ENCODE measurements around the gene ZNF32. TPM values are rescaled to one million over a fixed set of nuclear protein-coding genes. Genes with fewer than 3 reads are reported as not detected.

The ZNF32 gene
- 13.5 TPM for total RNA-seq

- peak; percentile 62 to 86 (median 82) for DNase-seq (ENCODE audit: low read depth in 2 of 3, low spot score in 2 of 3)
These were observed at the start of gene ZNF32 for GRCh38 chr10:43648398-43649184. Gene ZNF32 (minus strand): TSS chr10:43648881. CDS start chr10:43646133, 2,748 bp downstream.

- peak in 2 of 3 donors; percentile 13 to 35 for DNase-seq (ENCODE audit: low read depth in 2 of 3, low spot score in 2 of 3)
These were observed 49.5 kb upstream of the ZNF32 start for GRCh38 chr10:43698156-43698555.

- DNase-seq (ENCODE audit: low read depth in 2 of 3, low spot score in 2 of 3) = no peak
These were observed 48.3 kb upstream of the ZNF32 start for GRCh38 chr10:43696909-43697483.

GRCh38 chr10:43695730-43696129 is 47.0 kb upstream of the ZNF32 start:
- no peak for DNase-seq (ENCODE audit: low read depth in 2 of 3, low spot score in 2 of 3)

GRCh38 chr10:43695321-43695720 is 46.6 kb upstream of the ZNF32 start:
- DNase-seq (ENCODE audit: low read depth in 2 of 3, low spot score in 2 of 3) = no peak

- no peak for DNase-seq (ENCODE audit: low read depth in 2 of 3, low spot score in 2 of 3)
These were observed 45.8 kb upstream of the ZNF32 start for GRCh38 chr10:43694526-43694925.

GRCh38 chr10:43693602-43694001 is 44.9 kb upstream of the ZNF32 start:
- no peak for DNase-seq (ENCODE audit: low read depth in 2 of 3, low spot score in 2 of 3)

GRCh38 chr10:43692051-43692825 is 43.6 kb upstream of the ZNF32 start:
- DNase-seq (ENCODE audit: low read depth in 2 of 3, low spot score in 2 of 3) = no peak

GRCh38 chr10:43691485-43691884 is 42.8 kb upstream of the ZNF32 start:
- DNase-seq (ENCODE audit: low read depth in 2 of 3, low spot score in 2 of 3) = peak in 1 of 3 donors; percentile 62

GRCh38 chr10:43689955-43690771 is 41.5 kb upstream of the ZNF32 start:
- peak; percentile 71 to 83 (median 78) for DNase-seq (ENCODE audit: low read depth in 2 of 3, low spot score in 2 of 3)

GRCh38 chr10:43689618-43689954 is 40.9 kb upstream of the ZNF32 start:
- no peak for DNase-seq (ENCODE audit: low read depth in 2 of 3, low spot score in 2 of 3)

GRCh38 chr10:43689007-43689491 is 40.4 kb upstream of the ZNF32 start:
- DNase-seq (ENCODE audit: low read depth in 2 of 3, low spot score in 2 of 3) = no peak

- DNase-seq (ENCODE audit: low read depth in 2 of 3, low spot score in 2 of 3) = no peak
These were observed 39.7 kb upstream of the ZNF32 start for GRCh38 chr10:43688348-43688892.

GRCh38 chr10:43687373-43687772 is 38.7 kb upstream of the ZNF32 start:
- no peak for DNase-seq (ENCODE audit: low read depth in 2 of 3, low spot score in 2 of 3)

- DNase-seq (ENCODE audit: low read depth in 2 of 3, low spot score in 2 of 3) = no peak
These were observed 37.7 kb upstream of the ZNF32 start for GRCh38 chr10:43686414-43686813.

GRCh38 chr10:43685744-43686143 is 37.1 kb upstream of the ZNF32 start:
- DNase-seq (ENCODE audit: low read depth in 2 of 3, low spot score in 2 of 3) = no peak

- no peak for DNase-seq (ENCODE audit: low read depth in 2 of 3, low spot score in 2 of 3)
These were observed 35.5 kb upstream of the ZNF32 start for GRCh38 chr10:43684292-43684559.

GRCh38 chr10:43683451-43684291 is 35.0 kb upstream of the ZNF32 start:
- peak in 2 of 3 donors; percentile 57 to 65 for DNase-seq (ENCODE audit: low read depth in 2 of 3, low spot score in 2 of 3)

GRCh38 chr10:43682956-43683355 is 34.3 kb upstream of the ZNF32 start:
- DNase-seq (ENCODE audit: low read depth in 2 of 3, low spot score in 2 of 3) = no peak

- no peak for DNase-seq (ENCODE audit: low read depth in 2 of 3, low spot score in 2 of 3)
These were observed 33.0 kb upstream of the ZNF32 start for GRCh38 chr10:43681721-43682120.

Data from hematopoietic multipotent progenitor cell (in vitro differentiated cells).